WI38 (cell line): ENCODE data around the gene CRADD.

ENCODE experiments used
- H3K4me3 ChIP-seq: 2 replicates; pipeline ENCODE4 v1.5.1; 2011; ENCODE audit warnings: low read depth, mild to moderate bottlenecking, control low read depth, low read length
- CTCF ChIP-seq: IDR thresholded peaks from 2 replicates; pipeline ENCODE4 v1.5.1; 2012; ENCODE audit warnings: low read depth, mild to moderate bottlenecking, control low read depth, low read length

CRADD gene

GRCh38 chr12:93698307-93699092, 21.3 kb downstream of the CRADD start:
- TF ChIP-seq CTCF, result no peak
- no peak overlapping the region for H3K4me3 ChIP-seq

DNA sequence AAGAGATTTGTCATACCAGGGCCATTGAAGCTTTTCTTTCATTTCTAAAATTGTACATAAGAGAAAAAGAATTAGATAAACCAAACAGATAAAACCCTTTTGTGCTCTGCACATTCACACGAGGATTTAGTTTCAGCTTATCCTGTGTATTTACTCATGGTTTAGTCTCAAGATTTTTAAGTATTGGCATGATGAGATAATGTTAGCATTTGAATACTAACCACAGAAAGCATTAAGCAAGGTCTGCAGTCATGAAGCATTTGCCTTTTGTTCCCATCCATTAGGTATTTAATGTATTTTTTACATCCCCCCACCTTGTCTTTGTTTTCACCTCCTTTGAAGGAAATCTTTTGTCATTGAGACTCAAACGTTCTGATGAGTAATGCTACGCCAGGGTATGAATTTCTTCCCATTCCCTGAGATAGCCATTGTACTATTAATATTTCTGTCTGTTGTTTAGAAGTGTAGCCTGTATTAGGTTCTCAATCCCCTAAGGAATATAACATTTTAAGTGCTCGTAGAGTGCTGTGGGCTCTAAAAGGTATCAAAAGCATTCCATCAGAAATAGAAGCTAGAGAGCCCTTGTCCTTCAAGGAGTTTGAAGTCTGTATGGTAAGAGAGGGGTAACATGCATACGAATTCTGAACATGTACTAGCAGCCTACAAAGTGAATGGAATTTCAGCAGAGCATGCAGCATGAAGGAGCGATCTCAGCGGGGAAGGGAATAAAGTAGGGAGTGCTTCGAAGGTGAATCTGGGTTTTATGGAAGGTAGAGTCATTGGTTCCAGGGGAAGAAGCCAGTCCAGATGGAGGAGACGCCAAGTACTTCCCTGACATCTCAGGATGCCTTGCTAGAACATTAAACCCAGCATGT, 22.3 kb downstream of the CRADD start:
- no peak overlapping the region for H3K4me3 ChIP-seq
- TF ChIP-seq CTCF, result no peak

GRCh38 chr12:93702707-93703315, 25.6 kb downstream of the CRADD start:
- no peak overlapping the region for H3K4me3 ChIP-seq
- no peak for TF ChIP-seq CTCF

GRCh38 chr12:93704122-93704521, 26.9 kb downstream of the CRADD start:
- no peak overlapping the region for H3K4me3 ChIP-seq
- TF ChIP-seq CTCF, result no peak

DNA sequence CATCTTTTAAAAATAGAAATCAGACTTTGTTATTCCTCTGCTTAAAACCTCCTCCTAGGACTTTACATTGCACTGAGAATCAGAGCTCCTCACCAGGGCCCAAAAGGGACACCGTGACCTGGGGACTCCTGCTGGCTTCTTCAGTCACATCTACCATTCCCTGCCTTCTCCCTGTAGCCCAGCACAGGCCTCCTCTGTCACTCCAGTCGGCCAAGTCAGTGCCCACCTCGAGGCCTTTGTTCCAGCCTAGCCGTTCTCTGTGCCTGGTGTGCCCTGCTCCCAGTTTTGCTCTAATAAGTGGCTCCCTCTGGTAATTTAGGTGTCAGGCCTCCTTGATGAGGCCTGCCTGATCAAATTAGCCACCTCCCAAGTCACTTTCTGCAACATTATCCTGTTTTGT, 27.4 kb downstream of the CRADD start:
- TF ChIP-seq CTCF, result no peak
- no peak overlapping the region for H3K4me3 ChIP-seq

GRCh38 chr12:93705237-93705636, 28.1 kb downstream of the CRADD start:
- H3K4me3 ChIP-seq, result no peak overlapping the region
- TF ChIP-seq CTCF, result no peak
